Spleen (tissue), 11 donors: ENCODE measurements around the gene OARD1. TPM values are rescaled to one million over a fixed set of nuclear protein-coding genes. Genes with fewer than 3 reads are reported as not detected.

ENCODE experiments used
- DNase-seq: peaks from one replicate; pipeline ENCODE4 v3.0.0-alpha.2; 2020
- H3K27ac ChIP-seq, 8 donors: fragments of 200-600 bp; sonication (generic) in 7 of 8; 1 replicate in 4 of 8; 2 replicates in 4 of 8; pipeline versions ENCODE4 v1.5.0 to v1.8.0; 2016 to 2021; ENCODE audit warnings: inconsistent platforms in 4 of 8, mild to moderate bottlenecking in 4 of 8, moderate library complexity in 1 of 8
- H3K27me3 ChIP-seq, 7 donors: fragments of 200-600 bp; sonication (generic) in 6 of 7; replicated peaks in 1 of 7; 1 replicate in 4 of 7; 2 replicates in 3 of 7; pipeline versions ENCODE4 v1.5.0 to v1.8.0; 2016 to 2021; ENCODE audit warnings: inconsistent platforms in 3 of 7, mild to moderate bottlenecking in 1 of 7
- H3K36me3 ChIP-seq, 6 donors: fragments of 200-600 bp; sonication (generic) in 5 of 6; 1 replicate in 4 of 6; 2 replicates in 2 of 6; pipeline versions ENCODE4 v1.5.0 to v1.8.0; 2016 to 2021; ENCODE audit warnings: inconsistent platforms in 2 of 6
- H3K4me1 ChIP-seq, 6 donors: fragments of 200-600 bp; sonication (generic) in 5 of 6; 1 replicate in 3 of 6; 2 replicates in 3 of 6; pipeline versions ENCODE4 v1.5.0 to v1.8.0; 2016 to 2021; ENCODE audit warnings: inconsistent platforms in 3 of 6
- H3K4me3 ChIP-seq, 8 donors: fragments of 200-600 bp; sonication (generic) in 7 of 8; 1 replicate in 4 of 8; 2 replicates in 4 of 8; pipeline versions ENCODE4 v1.5.0 to v1.8.0; 2016 to 2021; ENCODE audit warnings: inconsistent platforms in 4 of 8, mild to moderate bottlenecking in 4 of 8, moderate library complexity in 2 of 8
- H3K9me3 ChIP-seq, 8 donors: fragments of 200-600 bp; sonication (generic) in 7 of 8; 1 replicate in 4 of 8; 2 replicates in 4 of 8; pipeline versions ENCODE4 v1.5.0 to v1.8.0; 2016 to 2021; ENCODE audit warnings: inconsistent platforms in 4 of 8
- POLR2A ChIP-seq, 3 donors: fragments of 450-650 bp; IDR thresholded peaks; one replicate each; pipeline ENCODE4 v1.5.1; 2017; ENCODE audit warnings: antibody characterized with exemption in 3 of 3, mild to moderate bottlenecking in 1 of 3
- POLR2AphosphoS5 ChIP-seq, 3 donors: sonication (generic); formaldehyde crosslinking; IDR thresholded peaks; one replicate each; pipeline ENCODE4 v1.5.1; 2017; ENCODE audit warnings: antibody characterized with exemption in 3 of 3
- WGBS, 5 donors: extraction: QIAGEN DNeasy Blood & Tissue Kit in 3 of 5; methylation state at CpG; one replicate each; pipeline versions ENCODE4 v1.1.5 to v1.1.7; 2013 to 2018; 5-methylcytosine and 5-hydroxymethylcytosine counted together
- intact Hi-C: fragments of 100-400 bp; cut with DNase I; formaldehyde crosslinking; loops from one replicate; pipeline ENCODE4 v1.15.0; 2023; ENCODE audit warnings: low total_unique reads
- polyA plus RNA-seq, 3 donors: library from polyadenylated mRNA; stranded (reverse); fragments of 200-250 nt; gene quantifications; one replicate each; pipeline ENCODE4 v1.2.1, GENCODE V29; 2013
- total RNA-seq, 7 donors: library from RNA; depleted of rRNA in 3 of 7; stranded (reverse); fragments of >200 nt in 3 of 7; fragmentation: NEBNext Ultra II Directional in 4 of 7; extraction: Animal tissue kit (Norgen Biotek cat#: 25700) in 4 of 7; gene quantifications; one replicate each; pipeline versions ENCODE4 v1.1.0 to v1.2.1, GENCODE V29; 2016 to 2021
- TF ChIP-seq, protein P1 (sequence below), 11 experiments: fragments of 200-600 bp in 7 of 11; fragments of 450-650 bp in 4 of 11; sonication (generic) in 4 of 11; IDR thresholded peaks in 8 of 11; conservative IDR thresholded peaks in 3 of 11; 1 replicate in 7 of 11; 2 replicates in 4 of 11; pipeline versions ENCODE4 v1.4.0 to v1.8.0; 2016 to 2021; ENCODE audit warnings: antibody characterized with exemption in 11 of 11, inconsistent platforms in 4 of 11, mild to moderate bottlenecking in 1 of 11
- donor health status: healthy with polysubstance abuse.
- donor health status: DM: no; HTN: no; CAD: no; lungs with moderate emphysema.
- donor health status: DM: no; HTN: no; CAD: no.
- donor health status: Bipolar disorder and iron deficiency.
- donor health status: healthy.
- donor health status: DM: no; HTN: no; CAD: no.
- donor health status: DM: yes; HTN: yes; CAD: no.

OARD1 gene
- total and polyA plus RNA-seq, 10 donors = 20.7 to 41.4 (median 32.6) TPM

DNA sequence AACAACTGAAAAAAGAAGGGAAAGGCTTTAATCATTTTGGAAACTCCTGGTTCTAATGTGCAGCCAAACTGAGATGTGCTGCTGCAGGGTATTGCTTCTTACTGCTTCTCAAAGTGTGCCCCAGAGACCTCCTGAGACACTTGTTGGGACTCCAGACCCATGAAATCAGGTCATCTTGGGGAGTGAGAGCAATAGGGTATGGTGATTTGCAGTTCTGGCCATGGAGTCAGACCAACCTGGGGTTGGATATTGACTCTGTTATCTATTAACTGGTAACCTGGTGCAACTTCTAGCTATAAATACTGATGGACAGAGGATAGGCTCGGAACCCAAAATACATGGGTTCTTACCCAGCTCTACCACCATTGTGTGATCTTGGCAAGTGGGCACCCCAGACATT, 26.1 kb downstream of the OARD1 start:
- intact Hi-C loops = no loop called here
- no peak for DNase-seq
- peaks cover 0 to 25% (median 0%) of the 10 kb centered on the region in 6 donors for H3K36me3 ChIP-seq
- H3K4me3 ChIP-seq = no peak overlapping the region
- H3K9me3 ChIP-seq = no peaks in the 10 kb centered on the region
- H3K27me3 ChIP-seq = no peaks in the 10 kb centered on the region
- TF ChIP-seq, protein P1, sequence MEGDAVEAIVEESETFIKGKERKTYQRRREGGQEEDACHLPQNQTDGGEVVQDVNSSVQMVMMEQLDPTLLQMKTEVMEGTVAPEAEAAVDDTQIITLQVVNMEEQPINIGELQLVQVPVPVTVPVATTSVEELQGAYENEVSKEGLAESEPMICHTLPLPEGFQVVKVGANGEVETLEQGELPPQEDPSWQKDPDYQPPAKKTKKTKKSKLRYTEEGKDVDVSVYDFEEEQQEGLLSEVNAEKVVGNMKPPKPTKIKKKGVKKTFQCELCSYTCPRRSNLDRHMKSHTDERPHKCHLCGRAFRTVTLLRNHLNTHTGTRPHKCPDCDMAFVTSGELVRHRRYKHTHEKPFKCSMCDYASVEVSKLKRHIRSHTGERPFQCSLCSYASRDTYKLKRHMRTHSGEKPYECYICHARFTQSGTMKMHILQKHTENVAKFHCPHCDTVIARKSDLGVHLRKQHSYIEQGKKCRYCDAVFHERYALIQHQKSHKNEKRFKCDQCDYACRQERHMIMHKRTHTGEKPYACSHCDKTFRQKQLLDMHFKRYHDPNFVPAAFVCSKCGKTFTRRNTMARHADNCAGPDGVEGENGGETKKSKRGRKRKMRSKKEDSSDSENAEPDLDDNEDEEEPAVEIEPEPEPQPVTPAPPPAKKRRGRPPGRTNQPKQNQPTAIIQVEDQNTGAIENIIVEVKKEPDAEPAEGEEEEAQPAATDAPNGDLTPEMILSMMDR (IDR thresholded peaks at IDR 0.05 in 8 of 11, conservative IDR thresholded peaks at IDR 0.05 in 3 of 11) = no peak
- TF ChIP-seq POLR2AphosphoS5 (IDR thresholded peaks at IDR 0.05) (no peak), POLR2A (IDR thresholded peaks at IDR 0.05) (no peak)
- H3K27ac ChIP-seq = no peak overlapping the region
- H3K4me1 ChIP-seq = no peaks in the 10 kb centered on the region
- 92 to 100% (median 98%) methylated on average over 1 of the region's 1 CpG for WGBS, 5 donors

DNA sequence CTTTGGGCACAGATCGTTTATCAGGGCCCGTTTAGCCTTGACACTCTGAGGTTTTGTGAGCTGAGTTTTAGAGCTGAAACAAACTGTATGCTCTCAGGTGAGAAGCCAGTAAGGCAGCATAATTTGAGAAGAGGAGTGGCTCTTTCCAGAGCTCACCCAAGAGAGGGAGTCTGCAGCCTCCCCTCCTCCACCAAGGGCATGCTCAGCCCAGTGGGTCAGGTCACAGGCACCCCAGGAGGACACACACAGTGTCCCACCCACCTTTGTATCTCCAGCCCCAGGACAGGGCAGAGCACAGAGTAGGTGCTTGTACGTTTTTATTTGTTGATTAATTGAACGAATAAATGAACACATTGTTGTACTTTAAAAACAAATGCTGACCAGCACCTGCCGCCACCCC, 26.5 kb downstream of the OARD1 start:
- WGBS, 5 donors = 74 to 84% (median 83%) methylated on average over 5 of the region's 5 CpGs
- no peak overlapping the region for H3K27ac ChIP-seq
- no peaks in the 10 kb centered on the region for H3K27me3 ChIP-seq
- no peak for DNase-seq
- H3K9me3 ChIP-seq = no peaks in the 10 kb centered on the region
- no peak overlapping the region for H3K4me3 ChIP-seq
- TF ChIP-seq POLR2AphosphoS5 (IDR thresholded peaks at IDR 0.05) = no peak
- no peaks in the 10 kb centered on the region for H3K4me1 ChIP-seq
- intact Hi-C loops = no loop called here
- peaks cover 0 to 25% (median 0%) of the 10 kb centered on the region in 6 donors for H3K36me3 ChIP-seq

DNA sequence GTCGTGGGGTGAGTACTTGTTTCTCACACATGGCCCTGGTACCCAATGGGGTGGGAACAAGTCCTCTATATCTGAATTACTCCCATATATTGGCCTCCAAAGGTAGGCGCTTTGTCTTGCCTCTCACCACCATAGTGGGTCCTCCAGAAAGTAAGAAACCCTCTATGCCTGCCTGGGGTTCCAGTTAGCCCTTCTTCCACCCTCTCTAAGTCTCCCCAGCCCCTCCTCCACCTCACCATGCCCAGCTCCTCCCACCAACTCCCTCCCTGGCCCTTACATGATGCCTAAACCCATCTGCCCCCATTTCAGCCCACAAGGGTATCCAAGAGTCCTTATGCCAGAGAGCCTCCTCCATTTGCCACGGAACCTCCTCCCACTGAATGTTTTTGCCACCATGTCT, 29.0 kb downstream of the OARD1 start:
- Histone ChIP-seq H3K9me3 (no peaks in the 10 kb centered on the region), H3K36me3 (peaks cover 0 to 18% (median 0%) of the 10 kb centered on the region in 6 donors), H3K4me3 (no peak overlapping the region), H3K4me1 (no peaks in the 10 kb centered on the region), H3K27me3 (no peaks in the 10 kb centered on the region), H3K27ac (no peak overlapping the region)
- intact Hi-C loops = no loop called here
- 93 to 100% (median 98%) methylated on average over 3 of the region's 3 CpGs for WGBS, 5 donors
- no peak for TF ChIP-seq POLR2A (IDR thresholded peaks at IDR 0.05)
- TF ChIP-seq, protein P1 (IDR thresholded peaks at IDR 0.05 in 8 of 11, conservative IDR thresholded peaks at IDR 0.05 in 3 of 11) = no peak
- TF ChIP-seq POLR2AphosphoS5 (IDR thresholded peaks at IDR 0.05) = no peak
- no peak for DNase-seq

DNA sequence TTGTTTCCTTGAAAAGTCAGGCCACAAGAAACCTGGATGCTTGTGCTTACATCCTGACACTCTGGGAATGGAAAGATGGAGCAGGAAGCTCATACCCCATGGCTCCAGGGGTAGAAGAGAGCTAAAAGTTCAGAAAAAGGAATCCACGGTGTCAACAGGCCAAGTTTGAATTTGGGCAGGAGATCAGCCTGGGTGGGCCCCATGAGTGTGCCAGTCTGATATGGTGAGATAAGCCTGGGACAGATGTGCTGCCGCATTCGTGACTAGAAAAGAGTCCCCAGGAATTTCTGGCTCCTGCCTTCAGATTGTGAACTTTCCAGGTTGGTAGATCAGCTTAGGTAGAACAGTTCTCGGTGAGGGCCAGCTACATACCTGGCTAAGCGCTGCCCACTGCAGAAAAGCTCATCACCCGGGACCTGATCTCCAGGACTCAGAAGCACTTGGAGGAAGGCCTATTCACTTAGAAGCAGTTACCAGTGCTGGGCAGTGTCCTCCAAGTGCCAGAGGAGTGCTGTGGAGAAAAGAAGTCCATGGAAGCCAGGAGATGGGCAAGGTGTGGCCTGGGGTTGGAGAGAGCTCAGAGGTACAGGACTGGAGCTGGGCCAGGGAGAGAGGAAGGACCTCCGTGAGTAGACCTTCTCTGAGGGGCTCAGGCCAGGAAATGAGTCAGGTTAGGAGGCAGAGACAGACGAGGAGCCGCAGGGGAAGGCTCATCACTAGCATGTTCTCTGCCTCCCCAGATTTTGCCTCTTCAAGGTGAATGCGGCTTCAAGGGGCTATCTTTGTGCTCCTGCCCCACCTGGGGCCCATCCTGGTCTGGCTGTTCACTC, 29.7 kb downstream of the OARD1 start, which contains the start of gene TSPO2:
TSPO2 (plus strand) TSS at position 242 of the 830 bp plus-strand sequence; CDS start at position 761, 519 bp downstream.
- no peak for DNase-seq
- TF ChIP-seq, protein P1 (IDR thresholded peaks at IDR 0.05 in 8 of 11, conservative IDR thresholded peaks at IDR 0.05 in 3 of 11) = no peak
- TF ChIP-seq POLR2AphosphoS5 (IDR thresholded peaks at IDR 0.05) = no peak
- TF ChIP-seq POLR2A (IDR thresholded peaks at IDR 0.05) = no peak
- Histone ChIP-seq H3K9me3 (no peaks in the 10 kb centered on the region), H3K27ac (no peak within 1 kb of the TSS), H3K4me3 (no peak within 1 kb of the TSS), H3K36me3 (peaks cover 0 to 17% (median 0%) of the 10 kb centered on the region in 6 donors), H3K27me3 (no peaks in the 10 kb centered on the region), H3K4me1 (no peaks in the 10 kb centered on the region)
- intact Hi-C loops = no loop called here
- 82 to 96% (median 85%) methylated on average over 10 of the region's 10 CpGs for WGBS, 5 donors
